ENCODE measurements around the gene LLGL1. TPM values are rescaled to one million over a fixed set of nuclear protein-coding genes. Genes with fewer than 3 reads are reported as not detected.

The LLGL1 gene
- total and polyA plus RNA-seq, 9 donors = 2.5 to 28.0 (median 21.6) TPM

DNA sequence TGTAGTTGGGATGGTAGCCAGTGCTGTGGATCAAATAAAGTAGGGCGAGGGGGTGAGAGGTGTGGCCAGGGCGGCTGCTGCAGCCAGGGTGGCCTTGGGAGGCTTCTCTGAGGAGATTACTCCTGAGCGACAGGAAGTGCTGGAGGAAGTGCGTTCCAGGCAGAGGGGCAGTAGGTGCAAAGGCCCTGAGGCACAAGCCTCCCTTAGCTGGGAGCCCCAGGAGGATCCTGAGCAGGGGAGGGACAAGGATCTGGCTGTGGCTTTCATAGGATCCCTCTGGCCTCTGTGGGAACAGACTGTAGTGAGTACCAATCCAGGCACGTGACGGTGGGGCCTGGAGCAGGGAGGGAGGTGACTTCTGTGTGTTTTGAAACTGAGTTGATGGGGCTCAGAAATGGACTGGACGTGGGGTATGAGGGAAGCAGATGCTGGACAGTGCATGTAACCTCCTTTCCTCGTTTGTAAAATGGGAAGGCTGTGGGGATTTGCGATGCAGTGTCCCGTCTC, 2.8 kb downstream of the LLGL1 start:
- H3K9me3 ChIP-seq = no peaks in the 10 kb centered on the region
- H3K4me3 ChIP-seq = no peak overlapping the region
- peaks cover 3% of the 10 kb centered on the region for H3K4me1 ChIP-seq (ENCODE audit: insufficient read depth)
- intact Hi-C loops (cut with DNase I) = loop anchor here in 1 of 4 donors (5.0 to 10.0 kb wide), 2 partner anchors 41 to 73 kb away; no protein-coding TSS in a partner anchor
- no peak for DNase-seq
- 76 to 88% (median 83%) methylated on average over 10 of the region's 10 CpGs for WGBS, 3 donors
- TF ChIP-seq EP300 (IDR thresholded peaks at IDR 0.05) (no peak), POLR2A (IDR thresholded peaks at IDR 0.05) (no peak), CTCF (IDR thresholded peaks at IDR 0.05) (no peak)
- no peak overlapping the region for H3K27ac ChIP-seq
- H3K36me3 ChIP-seq = no peaks in the 10 kb centered on the region
- H3K27me3 ChIP-seq = no peaks in the 10 kb centered on the region

DNA sequence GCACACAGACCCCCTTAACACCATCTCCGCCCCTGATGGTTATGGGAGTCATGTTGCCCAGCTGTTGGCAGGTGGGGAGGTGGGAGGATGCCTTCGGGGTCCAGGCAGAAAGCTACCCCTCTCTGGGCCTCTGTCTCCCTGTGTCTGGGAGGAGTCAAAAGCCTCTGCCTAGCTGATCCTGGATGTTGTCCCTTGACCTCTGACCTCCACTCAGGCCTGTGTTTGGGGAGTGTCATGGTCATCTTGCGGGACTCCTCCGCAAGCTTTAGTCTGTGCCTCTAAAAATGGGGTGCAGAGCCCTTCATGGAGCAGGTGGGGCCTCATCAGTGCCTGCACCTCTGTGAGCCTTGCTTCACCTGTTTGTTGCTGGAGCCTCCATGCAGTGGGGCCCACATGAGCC, 3.8 kb downstream of the LLGL1 start:
- WGBS, 3 donors = 67 to 75% (median 71%) methylated on average over 3 to 4 of the region's 4 CpGs
- intact Hi-C loops (cut with DNase I) = loop anchor here in 1 of 4 donors (5.0 to 10.0 kb wide), 2 partner anchors 42 to 74 kb away; no protein-coding TSS in a partner anchor

DNA sequence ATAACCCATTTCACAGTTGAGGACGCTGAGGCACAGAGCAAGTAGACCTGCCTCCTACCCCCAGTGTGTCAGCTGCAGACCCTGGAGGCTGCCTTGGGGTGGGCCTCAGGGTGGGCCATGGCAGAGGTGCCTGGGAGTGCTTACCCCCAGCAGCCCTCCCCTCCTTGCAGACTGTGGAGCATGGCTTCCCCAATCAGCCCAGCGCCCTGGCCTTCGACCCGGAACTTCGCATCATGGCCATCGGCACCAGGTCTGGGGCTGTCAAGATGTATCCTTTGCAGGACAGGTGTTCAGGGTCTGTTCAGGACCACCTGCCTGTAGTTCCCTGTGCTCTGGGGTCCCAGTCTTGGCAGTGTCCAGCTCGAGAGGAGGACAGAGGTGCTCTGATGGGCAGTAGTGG, 4.3 kb downstream of the LLGL1 start:
- Histone ChIP-seq H3K9me3 (no peaks in the 10 kb centered on the region), H3K27ac (no peak overlapping the region), H3K4me1 (ENCODE audit: insufficient read depth) (peaks cover 3% of the 10 kb centered on the region), H3K27me3 (no peaks in the 10 kb centered on the region), H3K36me3 (no peaks in the 10 kb centered on the region), H3K4me3 (no peak overlapping the region)
- DNase-seq = no peak
- TF ChIP-seq EP300 (IDR thresholded peaks at IDR 0.05) (no peak), POLR2A (IDR thresholded peaks at IDR 0.05) (no peak), CTCF (IDR thresholded peaks at IDR 0.05) (no peak)
- intact Hi-C loops (cut with DNase I) = loop anchor here in 1 of 4 donors (5.0 to 10.0 kb wide), 2 partner anchors 42 to 75 kb away; no protein-coding TSS in a partner anchor
- WGBS, 3 donors = 87 to 90% (median 88%) methylated on average over 7 of the region's 7 CpGs

More for the DNA sequence above, 3.8 kb downstream of the LLGL1 start:
- no peak for DNase-seq
- TF ChIP-seq EP300 (IDR thresholded peaks at IDR 0.05) (no peak), POLR2A (IDR thresholded peaks at IDR 0.05) (no peak), CTCF (IDR thresholded peaks at IDR 0.05) (no peak)
- Histone ChIP-seq H3K36me3 (no peaks in the 10 kb centered on the region), H3K9me3 (no peaks in the 10 kb centered on the region), H3K27me3 (no peaks in the 10 kb centered on the region), H3K4me1 (ENCODE audit: insufficient read depth) (peaks cover 3% of the 10 kb centered on the region), H3K4me3 (no peak overlapping the region), H3K27ac (no peak overlapping the region)

DNA sequence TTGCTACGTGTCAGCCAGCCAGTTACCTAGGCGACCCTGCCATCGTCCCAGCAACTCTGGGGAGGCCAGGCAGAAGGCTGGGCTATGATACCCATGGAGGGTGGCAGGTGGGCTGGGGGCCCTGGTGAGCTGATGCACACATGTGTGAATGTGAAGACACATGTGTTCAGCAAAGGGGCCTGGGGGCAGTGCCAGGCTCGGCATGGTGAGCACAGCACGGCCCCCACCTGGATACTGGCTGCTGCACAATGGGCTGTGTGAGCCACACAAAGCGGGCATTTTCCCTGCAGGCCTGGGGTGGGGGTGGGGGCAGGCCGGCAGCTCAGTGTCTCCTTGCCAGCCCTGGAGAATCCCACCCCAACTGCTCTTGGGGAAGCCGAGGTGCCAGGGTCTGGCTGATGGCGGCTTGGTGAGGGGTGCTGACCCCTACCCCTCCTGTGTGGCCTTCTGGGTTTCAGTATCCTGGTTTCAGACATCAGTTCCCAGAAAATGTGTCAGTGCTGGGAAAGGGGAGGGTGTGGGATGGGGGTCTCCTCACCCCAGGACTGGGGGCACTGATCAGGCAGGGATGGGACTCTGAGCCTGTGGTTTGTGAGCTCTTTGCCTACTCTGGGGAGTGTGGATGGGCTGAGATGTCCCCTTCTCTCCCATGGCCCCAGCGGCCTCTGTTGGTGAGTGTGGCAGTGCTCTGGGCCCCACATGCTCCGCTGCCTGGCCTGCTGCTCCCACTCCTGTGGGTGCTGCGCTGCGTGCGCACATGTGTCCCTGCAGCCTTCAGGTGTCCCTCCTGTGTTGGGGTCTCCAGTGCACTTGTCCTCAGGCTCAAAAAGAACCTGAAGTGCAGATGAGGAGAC, 5.1 kb downstream of the LLGL1 start:
- WGBS, 3 donors = 73 to 84% (median 83%) methylated on average over 11 to 14 of the region's 14 CpGs
- DNase-seq = no peak
- intact Hi-C loops (cut with DNase I) = no loop called here
- Histone ChIP-seq H3K36me3 (no peaks in the 10 kb centered on the region), H3K4me1 (ENCODE audit: insufficient read depth) (peaks cover 3% of the 10 kb centered on the region), H3K9me3 (no peaks in the 10 kb centered on the region), H3K27ac (no peak overlapping the region), H3K4me3 (no peak overlapping the region), H3K27me3 (no peaks in the 10 kb centered on the region)
- TF ChIP-seq POLR2A (IDR thresholded peaks at IDR 0.05) = no peak
- no peak for TF ChIP-seq CTCF (IDR thresholded peaks at IDR 0.05)
- no peak for TF ChIP-seq EP300 (IDR thresholded peaks at IDR 0.05)
